C4-2B (cell line): Measurements from ENCODE around the gene TARP.
"Not testable (repeated sequence)": the region's sequence is repeated elsewhere in the genome, so short reads cannot be mapped to it uniquely, and the experiment has no call there.

Experiments used
- H3K27ac ChIP-seq: fragments of 450-650 bp; 2 replicates; pipeline ENCODE4 v1.5.1; 2017
- ZFX ChIP-seq: fragments of 450-650 bp; IDR thresholded peaks from 2 replicates; pipeline ENCODE4 v1.6.1; 2017
- TF ChIP-seq, protein P1 (sequence below): fragments of 450-650 bp; conservative IDR thresholded peaks from 2 replicates; pipeline ENCODE4 v1.5.1; 2017; ENCODE audit warnings: mild to moderate bottlenecking

Gene TARP

DNA sequence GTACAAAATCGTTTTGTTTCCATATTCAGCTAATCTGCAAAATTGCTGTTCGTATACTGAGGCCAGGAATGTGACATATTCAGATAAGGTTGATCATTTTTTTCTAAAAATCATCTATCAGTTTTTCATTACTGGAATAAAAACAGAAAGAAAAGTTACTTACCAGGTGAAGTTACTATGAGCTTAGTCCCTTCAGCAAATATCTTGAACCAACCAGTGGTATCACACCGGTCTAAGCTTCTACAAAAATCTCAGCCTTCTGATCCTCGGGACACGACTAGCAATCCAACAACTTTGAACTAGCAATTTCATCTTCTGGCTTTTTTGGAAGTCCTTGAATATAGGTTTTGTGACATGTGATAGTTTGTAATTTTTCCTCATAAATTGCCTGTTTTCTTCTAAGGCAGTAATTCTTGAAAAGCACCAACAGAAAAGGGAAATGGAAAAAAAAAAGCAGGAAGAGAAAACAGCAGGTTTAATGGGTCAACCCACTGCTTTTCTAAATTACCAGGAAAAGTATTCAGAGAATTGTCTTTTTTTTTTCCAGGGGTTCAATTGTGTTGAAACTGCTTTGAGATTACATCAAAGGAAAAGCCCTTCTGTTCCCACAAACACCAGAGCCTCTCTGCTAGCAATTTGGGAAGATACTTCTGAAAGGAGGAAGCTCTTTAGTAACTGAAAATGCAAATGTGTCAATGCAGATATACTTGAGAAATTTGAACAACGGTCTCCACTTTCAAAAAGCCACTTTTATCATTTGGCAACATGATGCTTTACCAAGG lies 2.9 kb upstream of the TARP start:
- H3K27ac ChIP-seq, result no peak overlapping the region
- no peak for TF ChIP-seq ZFX
- TF ChIP-seq, protein P1, sequence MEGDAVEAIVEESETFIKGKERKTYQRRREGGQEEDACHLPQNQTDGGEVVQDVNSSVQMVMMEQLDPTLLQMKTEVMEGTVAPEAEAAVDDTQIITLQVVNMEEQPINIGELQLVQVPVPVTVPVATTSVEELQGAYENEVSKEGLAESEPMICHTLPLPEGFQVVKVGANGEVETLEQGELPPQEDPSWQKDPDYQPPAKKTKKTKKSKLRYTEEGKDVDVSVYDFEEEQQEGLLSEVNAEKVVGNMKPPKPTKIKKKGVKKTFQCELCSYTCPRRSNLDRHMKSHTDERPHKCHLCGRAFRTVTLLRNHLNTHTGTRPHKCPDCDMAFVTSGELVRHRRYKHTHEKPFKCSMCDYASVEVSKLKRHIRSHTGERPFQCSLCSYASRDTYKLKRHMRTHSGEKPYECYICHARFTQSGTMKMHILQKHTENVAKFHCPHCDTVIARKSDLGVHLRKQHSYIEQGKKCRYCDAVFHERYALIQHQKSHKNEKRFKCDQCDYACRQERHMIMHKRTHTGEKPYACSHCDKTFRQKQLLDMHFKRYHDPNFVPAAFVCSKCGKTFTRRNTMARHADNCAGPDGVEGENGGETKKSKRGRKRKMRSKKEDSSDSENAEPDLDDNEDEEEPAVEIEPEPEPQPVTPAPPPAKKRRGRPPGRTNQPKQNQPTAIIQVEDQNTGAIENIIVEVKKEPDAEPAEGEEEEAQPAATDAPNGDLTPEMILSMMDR, result no peak

- no peak overlapping the region for H3K27ac ChIP-seq
- TF ChIP-seq, protein P1, result no peak
- TF ChIP-seq ZFX, result no peak
These were observed 1.6 kb upstream of the TARP start for GRCh38 chr7:38274927-38275620.

GRCh38 chr7:38274486-38274885 lies 1.1 kb upstream of the TARP start:
- no peak for TF ChIP-seq ZFX
- TF ChIP-seq, protein P1, result no peak
- no peak overlapping the region for H3K27ac ChIP-seq

- H3K27ac ChIP-seq, result not testable (repeated sequence)
These were observed 3.0 kb downstream of the TARP start for GRCh38 chr7:38270405-38270804.

DNA sequence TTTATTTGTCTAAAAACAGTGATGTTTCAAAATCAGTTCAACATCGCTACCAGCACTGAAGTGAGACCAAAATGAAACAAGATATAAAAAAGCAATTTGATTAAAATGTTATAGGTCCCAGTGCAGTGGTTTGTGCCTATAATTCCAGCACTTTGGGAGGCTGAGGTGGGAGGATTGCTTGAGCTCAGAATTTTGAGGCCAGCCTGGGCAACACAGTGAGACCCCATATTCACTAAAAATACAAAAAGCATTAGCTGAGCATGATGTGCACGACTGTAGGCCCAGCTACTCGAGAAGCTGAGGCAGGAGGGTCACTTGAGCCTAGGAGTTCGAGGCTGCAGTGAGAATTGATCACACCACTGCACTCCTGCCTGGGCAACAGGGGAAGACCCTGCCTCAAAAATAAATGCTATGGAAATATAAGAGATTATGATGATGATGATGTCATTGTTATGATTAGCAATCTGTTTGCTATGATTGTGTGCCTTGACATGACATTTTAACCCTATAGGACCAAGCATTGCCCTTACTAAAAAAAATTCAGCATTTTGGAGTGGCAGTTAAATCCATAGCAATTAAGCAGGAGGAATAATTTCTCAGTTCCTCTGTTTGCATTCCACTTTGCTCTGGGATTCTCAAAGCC lies 3.6 kb downstream of the TARP start:
- not testable (repeated sequence) for H3K27ac ChIP-seq

- not testable (repeated sequence) for H3K27ac ChIP-seq
These were observed 7.5 kb downstream of the TARP start for GRCh38 chr7:38265958-38266357.

GRCh38 chr7:38264602-38265001 lies 8.8 kb downstream of the TARP start:
- peak overlapping the region; percentile 48; the same call in 1 of the 2 replicates for H3K27ac ChIP-seq

GRCh38 chr7:38263274-38263673 lies 10.2 kb downstream of the TARP start:
- H3K27ac ChIP-seq, result not testable (repeated sequence)

GRCh38 chr7:38262545-38262944 lies 10.9 kb downstream of the TARP start:
- H3K27ac ChIP-seq, result peak overlapping the region; percentile 24; the same call in 1 of the 2 replicates
- no peak for TF ChIP-seq ZFX
- TF ChIP-seq, protein P1, result no peak

DNA sequence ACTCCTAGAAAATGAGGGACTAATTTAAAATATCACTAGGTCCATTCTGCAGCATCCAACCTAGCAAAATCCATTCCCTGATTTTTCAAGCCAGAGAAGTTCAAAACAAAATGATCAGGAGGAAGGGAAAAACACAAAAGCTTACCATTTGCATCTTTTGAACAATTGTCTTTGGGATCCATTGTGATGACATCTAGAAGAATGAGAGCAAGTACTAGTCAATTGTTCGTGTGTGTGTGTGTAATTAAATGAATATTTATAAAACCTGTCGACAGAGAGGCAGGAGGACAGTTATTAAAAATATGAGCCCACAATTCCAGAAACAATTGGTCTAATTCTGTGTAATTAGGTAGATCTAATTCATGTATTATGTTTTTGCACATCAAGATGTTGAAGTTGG lies 11.4 kb downstream of the TARP start:
- H3K27ac ChIP-seq, result not testable (repeated sequence)

DNA sequence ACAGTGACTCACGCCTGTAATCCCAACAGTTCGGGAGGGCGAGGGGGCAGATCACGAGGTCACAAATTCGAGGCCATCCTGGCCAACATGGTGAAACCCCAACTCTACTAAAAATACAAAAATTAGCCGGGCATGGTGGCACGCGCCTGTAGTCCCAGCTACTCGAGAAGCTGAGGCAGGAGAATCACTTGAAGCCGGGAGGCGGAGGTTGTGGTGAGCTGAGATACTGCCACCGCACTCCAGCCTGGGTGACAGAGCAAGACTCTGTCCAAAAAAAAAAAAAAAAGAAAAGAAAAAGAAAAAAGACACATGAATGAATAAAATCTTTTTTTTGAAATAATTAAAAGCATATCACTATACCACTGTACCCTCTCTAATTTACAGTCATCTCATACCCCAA lies 11.8 kb downstream of the TARP start:
- peak overlapping the region; percentile 13; the same call in 1 of the 2 replicates for H3K27ac ChIP-seq

- H3K27ac ChIP-seq, result not testable (repeated sequence)
These were observed 14.3 kb downstream of the TARP start for GRCh38 chr7:38259157-38259556.
